Rectal smooth muscle tissue (tissue), 1 donor: Measurements from ENCODE around the gene CUEDC1.
"Not testable (repeated sequence)": the region's sequence is repeated elsewhere in the genome, so short reads cannot be mapped to it uniquely, and the experiment has no call there.

Source experiments
- H3K27ac ChIP-seq: one replicate; pipeline ENCODE4 v1.7.0; 2013; ENCODE audit warnings: low read depth, low read length, inconsistent platforms
- H3K27me3 ChIP-seq: one replicate; pipeline ENCODE4 v1.7.0; 2013; ENCODE audit warnings: low read length; ENCODE audit not compliant: control insufficient read depth, insufficient read depth
- H3K36me3 ChIP-seq: one replicate; pipeline ENCODE4 v1.7.0; 2013; ENCODE audit warnings: low read length; ENCODE audit not compliant: control insufficient read depth, insufficient read depth
- H3K4me1 ChIP-seq: one replicate; pipeline ENCODE4 v1.7.0; 2013; ENCODE audit warnings: low read length; ENCODE audit not compliant: control insufficient read depth, insufficient read depth
- H3K4me3 ChIP-seq: one replicate; pipeline ENCODE4 v1.7.0; 2013; ENCODE audit warnings: low read length
- H3K9ac ChIP-seq: one replicate; pipeline ENCODE4 v1.7.0; 2013; ENCODE audit warnings: low read length

CUEDC1 gene

DNA sequence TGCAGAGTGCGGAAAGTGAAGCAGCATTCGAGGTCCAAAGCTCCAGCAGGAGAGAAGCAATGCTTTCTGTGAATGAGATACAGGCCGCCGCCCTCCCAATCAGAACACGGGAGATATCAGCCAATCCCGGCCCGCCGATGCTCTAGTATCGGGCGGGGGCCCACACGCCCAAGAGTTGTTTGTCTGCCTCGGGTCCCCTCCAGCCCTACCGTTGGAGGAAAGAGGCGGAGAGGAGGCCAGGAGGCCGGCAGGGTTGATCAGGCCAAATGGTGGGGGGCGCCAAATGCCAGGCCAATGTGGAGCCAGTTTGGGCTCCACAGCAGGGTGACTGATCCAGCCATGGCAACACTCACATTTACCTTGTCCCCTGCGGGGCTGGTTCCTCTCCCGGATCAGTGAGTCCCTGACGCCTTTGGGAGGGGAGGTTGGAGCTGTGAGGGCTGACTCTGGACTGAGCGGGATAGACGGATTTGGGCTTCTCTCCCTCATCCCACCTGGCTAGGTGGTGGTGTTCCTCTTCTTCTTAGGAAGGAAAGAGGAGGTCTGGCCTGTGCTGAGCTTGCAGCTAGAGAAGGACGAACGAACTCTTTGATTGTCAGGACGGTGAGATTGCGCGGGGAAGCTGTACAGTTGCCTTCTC is 10.4 kb upstream of the CUEDC1 start:
- Histone ChIP-seq H3K9ac (no peak overlapping the region), H3K36me3 (no peaks in the 10 kb centered on the region), H3K4me3 (no peak overlapping the region), H3K27ac (no peak overlapping the region), H3K4me1 (no peaks in the 10 kb centered on the region), H3K27me3 (no peaks in the 10 kb centered on the region)

- no peaks in the 10 kb centered on the region for H3K27me3 ChIP-seq
- H3K36me3 ChIP-seq, result no peaks in the 10 kb centered on the region
- H3K4me3 ChIP-seq, result no peak overlapping the region
- no peak overlapping the region for H3K9ac ChIP-seq
- no peaks in the 10 kb centered on the region for H3K4me1 ChIP-seq
- H3K27ac ChIP-seq, result no peak overlapping the region
Measured at GRCh38 chr17:57963149-57963511, 7.9 kb upstream of the CUEDC1 start.

DNA sequence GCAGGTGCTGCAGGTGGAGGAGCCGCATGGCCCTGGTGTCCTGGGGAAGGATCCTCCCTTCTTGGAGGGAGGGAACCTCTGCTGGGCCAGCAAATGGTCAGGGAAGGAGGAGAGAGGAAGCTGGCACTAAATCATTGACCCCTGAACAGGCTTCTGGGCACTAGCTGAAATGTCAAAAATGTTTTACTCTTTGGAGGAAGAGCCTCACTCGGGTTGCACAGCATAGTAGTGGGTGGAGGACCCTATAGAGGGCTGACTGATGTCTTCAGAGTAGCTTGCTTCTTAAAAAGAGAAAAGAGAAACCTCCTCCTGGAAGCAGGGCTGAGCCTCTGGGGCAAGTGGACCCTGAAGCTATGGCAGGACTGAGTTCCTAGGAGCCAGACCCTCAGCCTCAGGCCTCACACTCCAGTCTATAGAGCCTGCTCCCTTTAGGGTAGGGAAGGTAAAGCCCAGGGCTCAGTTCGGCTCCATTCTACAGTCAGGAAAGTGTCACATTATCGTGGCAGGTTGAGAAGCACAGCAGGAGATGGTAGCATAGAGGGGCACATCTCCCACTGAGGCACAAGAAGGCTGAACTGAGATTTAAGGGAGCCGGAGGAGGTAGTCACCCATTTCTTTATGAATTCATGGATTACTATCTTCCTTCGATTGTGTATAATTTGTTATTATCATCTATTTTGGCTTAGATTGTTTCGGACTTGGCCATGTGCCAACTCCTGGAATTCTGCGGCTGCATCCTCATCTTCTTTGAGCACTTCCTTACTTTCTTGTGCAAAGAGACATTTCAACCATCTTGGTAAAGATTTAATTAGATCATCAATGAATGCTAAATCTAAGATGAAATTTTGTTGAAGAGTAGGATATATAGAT is 7.3 kb upstream of the CUEDC1 start:
- H3K4me3 ChIP-seq, result no peak overlapping the region
- no peaks in the 10 kb centered on the region for H3K4me1 ChIP-seq
- H3K36me3 ChIP-seq, result no peaks in the 10 kb centered on the region
- H3K27ac ChIP-seq, result no peak overlapping the region
- no peak overlapping the region for H3K9ac ChIP-seq
- H3K27me3 ChIP-seq, result no peaks in the 10 kb centered on the region

- H3K9ac ChIP-seq, result no peak overlapping the region
- no peaks in the 10 kb centered on the region for H3K27me3 ChIP-seq
- peaks cover 7% of the 10 kb centered on the region for H3K4me1 ChIP-seq
- H3K36me3 ChIP-seq, result no peaks in the 10 kb centered on the region
- H3K27ac ChIP-seq, result no peak overlapping the region
- no peak overlapping the region for H3K4me3 ChIP-seq
Measured at GRCh38 chr17:57959929-57960328, 4.7 kb upstream of the CUEDC1 start.

- not testable (repeated sequence) for H3K4me3 ChIP-seq, H3K27ac ChIP-seq, H3K27me3 ChIP-seq, H3K36me3 ChIP-seq, H3K9ac ChIP-seq
- peaks cover 13% of the 10 kb centered on the region for H3K4me1 ChIP-seq
Measured at GRCh38 chr17:57958391-57958790, 3.2 kb upstream of the CUEDC1 start.

GRCh38 chr17:57957886-57958285 is 2.7 kb upstream of the CUEDC1 start:
- Histone ChIP-seq H3K4me3 (no peak overlapping the region), H3K27ac (no peak overlapping the region), H3K27me3 (no peaks in the 10 kb centered on the region), H3K36me3 (no peaks in the 10 kb centered on the region), H3K9ac (no peak overlapping the region), H3K4me1 (peaks cover 18% of the 10 kb centered on the region)

DNA sequence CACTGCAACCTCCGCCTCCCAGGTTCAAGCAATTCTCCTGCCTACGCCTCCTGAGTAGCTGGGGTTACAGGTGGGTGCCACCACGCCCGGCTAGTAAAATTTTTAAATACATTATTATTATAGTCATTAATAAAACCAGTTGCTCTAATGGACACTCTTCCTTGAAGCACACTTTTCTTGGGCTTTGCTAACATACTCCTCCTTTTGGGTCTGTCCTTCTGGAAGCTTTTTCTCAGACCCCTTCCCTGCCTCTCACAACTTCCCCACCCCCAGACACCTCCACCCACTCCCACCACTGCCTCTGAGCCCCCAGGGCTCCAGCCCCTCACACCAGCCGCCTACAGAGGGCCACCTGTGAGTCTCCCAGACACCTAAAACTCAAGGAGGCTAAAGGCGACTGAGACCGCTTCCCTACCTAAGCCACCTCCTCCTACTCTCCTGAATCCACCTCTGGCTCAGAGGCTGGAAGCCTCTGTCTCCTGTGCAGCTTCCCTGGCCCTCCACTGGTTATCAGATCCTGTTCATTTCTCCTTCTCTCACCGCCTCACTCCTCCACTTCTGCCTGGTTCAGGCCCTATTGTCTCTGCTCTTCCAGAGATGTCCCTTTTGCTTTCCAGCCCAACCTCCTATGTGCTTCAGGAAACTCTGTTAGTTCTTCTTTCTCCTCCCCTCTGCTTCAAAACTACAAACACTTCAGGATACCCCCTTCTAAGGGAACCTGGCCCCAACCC is 2.1 kb upstream of the CUEDC1 start:
- H3K27ac ChIP-seq, result no peak overlapping the region
- H3K4me1 ChIP-seq, result peaks cover 23% of the 10 kb centered on the region
- H3K36me3 ChIP-seq, result no peaks in the 10 kb centered on the region
- no peak overlapping the region for H3K4me3 ChIP-seq
- H3K27me3 ChIP-seq, result no peaks in the 10 kb centered on the region
- no peak overlapping the region for H3K9ac ChIP-seq

DNA sequence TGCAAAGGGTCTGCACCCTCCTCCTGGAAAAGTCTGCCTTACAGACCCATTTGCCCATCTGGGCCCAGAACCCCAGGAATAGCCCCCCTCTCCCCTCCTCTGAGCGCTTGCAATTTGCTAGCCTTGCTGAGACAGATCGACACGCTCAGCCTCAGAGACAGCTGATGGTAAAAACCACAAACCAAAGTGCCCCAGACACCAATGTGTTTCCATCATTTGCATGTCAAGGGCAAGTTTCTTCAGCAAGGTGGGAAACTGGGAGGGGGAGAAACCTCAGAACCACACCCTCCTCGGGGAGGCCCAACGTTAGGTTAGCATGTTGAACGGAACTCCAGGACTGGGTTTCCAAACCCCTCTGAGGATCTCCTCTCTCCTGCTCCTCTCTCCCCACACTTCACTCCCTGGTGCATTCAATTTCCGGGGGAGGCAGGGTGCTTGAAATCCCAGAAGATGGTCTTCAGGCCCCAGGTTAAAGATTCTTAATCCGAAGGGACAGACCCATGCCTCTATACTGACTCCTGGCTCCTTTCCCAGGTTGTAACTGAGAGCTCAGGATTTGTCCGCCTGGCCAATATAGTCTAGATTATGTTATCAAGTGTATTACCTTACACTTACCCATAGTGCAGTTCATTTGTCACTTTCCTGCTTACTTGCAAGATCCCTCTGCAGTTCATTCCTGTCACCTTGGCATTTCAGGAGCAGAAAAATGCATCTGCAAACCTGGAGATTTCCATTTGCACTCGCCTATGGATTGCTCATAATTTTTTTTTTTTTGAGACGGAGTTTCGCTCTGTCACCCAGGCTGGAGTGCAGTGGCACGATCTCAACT is 1.3 kb upstream of the CUEDC1 start:
- Histone ChIP-seq H3K27ac (peak overlapping the region; percentile 95), H3K4me3 (no peak overlapping the region), H3K4me1 (peaks cover 23% of the 10 kb centered on the region), H3K36me3 (no peaks in the 10 kb centered on the region), H3K27me3 (no peaks in the 10 kb centered on the region), H3K9ac (no peak overlapping the region)

- H3K4me1 ChIP-seq, result peaks cover 34% of the 10 kb centered on the region
- H3K27me3 ChIP-seq, result no peaks in the 10 kb centered on the region
- H3K9ac ChIP-seq, result peak overlapping the region; percentile 71
Measured at GRCh38 chr17:57954397-57955182, 622 bp downstream of the CUEDC1 start.

DNA sequence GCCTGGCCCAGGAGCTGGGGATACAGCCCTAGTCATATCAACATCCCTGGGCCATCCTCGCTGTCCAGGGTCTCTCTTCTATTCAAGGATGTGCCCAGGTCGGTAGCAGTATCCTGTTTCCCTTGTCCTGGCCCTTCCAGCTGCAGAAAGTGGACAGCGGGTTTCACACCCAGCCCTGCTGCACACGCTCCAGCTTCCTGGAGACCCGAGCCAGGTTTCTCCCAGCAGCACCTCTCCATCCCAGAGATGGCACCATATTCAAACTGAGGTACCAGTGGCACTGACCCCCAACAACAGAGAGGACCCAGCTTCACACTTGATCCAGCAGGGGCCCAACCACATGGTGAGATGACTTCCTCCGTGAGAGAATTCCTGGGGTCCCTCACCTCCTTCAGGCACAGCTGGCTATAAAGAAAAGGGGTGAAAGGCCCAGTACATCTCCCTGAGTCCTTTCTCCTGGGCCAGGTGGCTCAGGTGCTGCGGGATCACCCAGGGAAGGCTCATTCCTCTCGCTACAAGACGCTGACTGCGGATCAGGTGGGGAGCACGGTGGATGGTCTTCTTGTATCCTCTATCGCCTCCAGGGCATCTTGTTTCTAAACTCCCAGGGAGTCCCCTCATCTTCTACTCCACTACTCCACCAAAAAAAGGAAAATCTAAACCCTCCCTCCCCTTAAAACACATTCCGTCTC is 1.4 kb downstream of the CUEDC1 start:
- Histone ChIP-seq H3K36me3 (no peaks in the 10 kb centered on the region), H3K27ac (peak overlapping the region; percentile 97), H3K27me3 (no peaks in the 10 kb centered on the region), H3K9ac (no peak overlapping the region), H3K4me3 (peak overlapping the region; percentile 67), H3K4me1 (peaks cover 40% of the 10 kb centered on the region)

More at GRCh38 chr17:57954397-57955182, 622 bp downstream of the CUEDC1 start:
- H3K36me3 ChIP-seq, result no peaks in the 10 kb centered on the region
- H3K4me3 ChIP-seq, result peak overlapping the region; percentile 67
- peak overlapping the region; percentile 97 for H3K27ac ChIP-seq

DNA sequence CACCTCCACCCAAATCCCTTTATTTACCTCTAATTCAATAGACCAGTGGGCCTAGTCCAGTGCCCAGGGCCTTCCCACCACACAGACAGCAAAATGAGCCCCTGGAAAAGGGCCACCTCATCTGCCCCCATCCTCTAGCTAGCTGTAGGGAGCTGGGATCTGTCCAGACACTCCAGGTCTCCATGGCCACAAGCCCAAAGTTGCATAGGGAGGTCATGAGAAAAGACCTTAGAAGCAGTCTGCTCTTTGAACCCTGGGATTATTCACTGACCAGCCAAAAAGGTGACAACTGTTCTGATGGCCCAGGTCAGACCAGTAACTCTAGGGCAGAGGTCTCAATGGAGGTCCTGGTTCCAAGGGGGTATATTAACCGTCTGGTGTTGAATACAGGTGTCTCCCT is 2.0 kb downstream of the CUEDC1 start:
- H3K27me3 ChIP-seq, result no peaks in the 10 kb centered on the region
- H3K27ac ChIP-seq, result peak overlapping the region; percentile 97
- H3K4me3 ChIP-seq, result peak overlapping the region; percentile 67
- peaks cover 46% of the 10 kb centered on the region for H3K4me1 ChIP-seq
- H3K36me3 ChIP-seq, result no peaks in the 10 kb centered on the region
- H3K9ac ChIP-seq, result no peak overlapping the region
